HG03196 (cell line): ENCODE data around the gene ANO10.
"Not testable (repeated sequence)": the region's sequence is repeated elsewhere in the genome, so short reads cannot be mapped to it uniquely, and the experiment has no call there.

ENCODE experiments used
- ATAC-seq: cut with Tn5 transposase; IDR thresholded peaks from one replicate; pipeline ENCODE4 v1.9.1; 2021; ENCODE audit not compliant: unreplicated experiment

Gene ANO10

DNA sequence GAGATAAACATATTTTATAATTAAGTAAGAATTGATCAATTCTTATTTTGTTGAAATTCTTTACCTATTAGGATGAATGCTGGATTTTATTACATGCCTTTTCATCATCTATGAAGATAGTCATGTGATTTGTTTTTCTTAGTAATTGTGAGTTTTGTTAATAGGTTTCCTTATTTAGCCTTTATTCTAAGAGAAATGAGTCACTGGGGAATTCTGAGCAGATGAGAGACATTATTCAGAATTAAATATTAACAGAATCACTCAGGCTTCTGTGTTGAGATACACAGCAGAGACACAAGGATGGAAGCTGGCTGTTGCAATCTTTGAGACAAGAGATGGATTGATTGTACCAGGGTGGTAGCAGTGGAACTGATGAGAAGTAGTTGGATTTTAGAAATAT, 7.4 kb upstream of the ANO10 start:
- peak; percentile 50 for ATAC-seq

GRCh38 chr3:43627360-43627759, 5.5 kb upstream of the ANO10 start:
- no peak for ATAC-seq

GRCh38 chr3:43624619-43625305, 3.0 kb upstream of the ANO10 start:
- ATAC-seq = no peak

- ATAC-seq = no peak
Observed at GRCh38 chr3:43620831-43621655, 768 bp downstream of the ANO10 start.

GRCh38 chr3:43619588-43619987, 2.2 kb downstream of the ANO10 start:
- ATAC-seq = no peak

- no peak for ATAC-seq
Observed at GRCh38 chr3:43618142-43618541, 3.7 kb downstream of the ANO10 start.

DNA sequence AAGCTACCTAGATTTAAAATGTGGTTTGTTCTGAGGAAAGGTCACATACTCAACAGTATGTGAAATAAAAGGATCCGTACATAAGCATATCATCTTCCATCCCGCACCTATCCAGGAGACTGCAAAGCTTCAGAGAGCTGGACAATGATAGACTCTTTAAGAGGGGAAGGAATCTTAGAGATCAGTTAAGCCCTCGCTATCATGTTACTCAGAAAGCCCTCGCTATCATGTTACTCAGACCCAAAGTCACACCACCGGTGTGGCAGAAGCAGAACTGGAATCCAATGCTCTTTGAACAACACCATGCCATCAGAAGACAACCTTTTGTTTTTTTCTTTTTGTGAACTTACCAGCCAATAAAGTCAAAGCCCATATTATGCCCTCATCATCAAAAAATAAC, 5.8 kb downstream of the ANO10 start:
- no peak for ATAC-seq

GRCh38 chr3:43615133-43615532, 6.7 kb downstream of the ANO10 start:
- ATAC-seq = no peak

DNA sequence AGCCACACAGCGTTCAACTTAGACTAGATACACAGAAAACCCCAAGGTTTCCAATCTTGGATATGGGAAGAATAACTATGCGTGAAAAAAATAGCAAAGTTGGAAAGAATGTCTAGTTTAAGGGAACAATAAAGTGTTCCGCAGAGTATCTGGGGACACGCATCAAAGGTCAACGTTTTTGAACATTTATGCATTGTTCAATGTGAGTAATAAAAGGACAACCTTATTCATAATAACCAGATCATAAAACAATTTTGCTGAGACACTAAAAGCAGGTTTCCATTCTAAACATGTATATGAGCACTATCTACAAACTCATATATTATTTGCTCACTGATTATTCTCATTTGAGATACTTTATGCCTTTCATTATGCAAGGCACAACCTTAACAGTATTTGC, 7.8 kb downstream of the ANO10 start:
- no peak for ATAC-seq

DNA sequence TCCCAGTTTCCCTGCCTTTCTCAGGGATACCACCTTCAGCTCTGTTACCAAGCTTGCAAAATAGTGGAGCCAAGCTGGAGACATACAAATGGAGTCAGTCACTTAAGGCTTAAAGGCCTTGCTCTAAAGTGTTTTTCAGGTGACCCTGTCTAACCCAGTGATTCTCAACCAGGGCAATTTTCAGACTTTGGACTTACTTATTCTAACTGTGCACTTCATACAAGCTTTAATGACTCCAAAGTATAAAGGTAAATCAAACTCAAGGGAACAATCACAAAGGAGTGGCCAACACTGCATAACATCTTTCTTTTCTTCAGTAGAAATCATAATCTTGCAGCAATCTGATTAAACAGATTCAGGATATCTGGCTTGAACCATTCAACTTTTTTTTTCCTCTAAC, 9.4 kb downstream of the ANO10 start:
- ATAC-seq = no peak

DNA sequence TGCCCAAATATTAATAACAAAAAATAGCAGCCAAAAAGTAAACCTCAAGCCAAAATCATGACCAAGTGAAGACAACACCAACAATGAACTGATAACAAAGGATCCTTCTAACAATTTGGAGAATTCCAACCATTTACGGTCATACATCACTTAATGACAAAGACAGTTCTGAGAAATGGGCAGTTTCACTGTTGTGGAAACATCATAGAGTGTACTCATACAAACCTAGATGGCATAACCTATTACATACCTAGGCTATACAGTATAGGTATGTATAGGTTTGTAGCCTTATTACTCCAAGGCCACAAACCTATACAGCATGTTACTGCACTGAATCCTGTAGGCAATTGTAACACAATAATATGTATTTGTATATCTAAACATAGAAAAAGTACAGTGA, 12.4 kb downstream of the ANO10 start:
- ATAC-seq = no peak

DNA sequence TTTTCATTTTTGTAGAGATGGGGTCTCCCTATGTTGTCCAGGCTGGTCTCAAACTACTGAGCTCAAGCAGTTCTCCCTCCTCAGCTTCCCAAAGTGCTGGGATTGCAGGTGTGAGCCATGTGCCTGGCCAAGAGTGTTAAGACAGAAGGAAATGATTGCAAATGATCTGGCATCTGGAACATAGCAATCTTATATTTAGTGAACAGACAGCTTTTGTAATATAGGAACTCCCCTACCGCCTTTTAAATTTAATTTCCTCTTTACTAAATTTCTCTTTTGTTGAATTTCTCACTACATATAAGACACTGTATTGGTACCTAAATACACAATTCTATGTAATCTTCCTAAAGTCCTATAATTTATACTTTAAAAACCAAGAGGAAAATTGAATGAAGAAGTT, 13.1 kb downstream of the ANO10 start:
- no peak for ATAC-seq

DNA sequence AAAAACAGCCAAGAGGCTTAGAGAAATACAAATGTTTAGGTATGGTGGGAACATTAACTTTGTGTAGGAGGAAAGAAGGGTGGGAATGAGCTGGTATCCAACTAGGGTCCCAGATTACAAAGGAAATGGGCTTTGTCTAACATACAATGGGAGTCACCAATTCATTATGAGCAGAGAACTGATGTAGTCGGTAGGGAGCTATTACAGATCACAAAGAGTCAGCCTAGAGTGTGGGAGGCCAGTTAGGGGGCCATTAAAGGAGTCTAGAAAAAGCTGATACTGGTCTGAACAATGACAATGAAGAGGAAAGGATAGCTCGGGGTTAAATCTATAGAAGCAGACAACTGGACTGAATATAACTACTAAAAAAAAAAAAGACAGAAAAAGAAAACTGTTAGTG, 15.5 kb downstream of the ANO10 start:
- ATAC-seq = no peak

DNA sequence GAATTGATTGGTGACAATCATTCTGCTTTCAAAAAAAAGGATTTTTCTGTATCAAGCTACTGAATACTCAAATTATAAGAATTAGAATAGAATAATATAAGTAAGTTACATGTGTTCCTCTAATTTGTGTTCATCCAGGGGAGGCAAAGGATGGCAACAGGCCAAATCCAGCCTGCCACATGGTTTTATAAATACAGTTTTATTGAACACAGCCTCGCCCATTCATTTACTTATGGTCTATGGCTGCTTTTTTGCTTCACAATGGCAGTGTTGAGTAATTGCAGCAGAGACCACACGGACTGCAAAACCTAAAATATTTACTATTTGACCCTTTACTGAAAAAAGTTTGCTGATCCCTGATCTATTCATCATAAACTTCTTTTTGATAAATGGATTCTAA, 21.9 kb downstream of the ANO10 start:
- ATAC-seq = not testable (repeated sequence)

DNA sequence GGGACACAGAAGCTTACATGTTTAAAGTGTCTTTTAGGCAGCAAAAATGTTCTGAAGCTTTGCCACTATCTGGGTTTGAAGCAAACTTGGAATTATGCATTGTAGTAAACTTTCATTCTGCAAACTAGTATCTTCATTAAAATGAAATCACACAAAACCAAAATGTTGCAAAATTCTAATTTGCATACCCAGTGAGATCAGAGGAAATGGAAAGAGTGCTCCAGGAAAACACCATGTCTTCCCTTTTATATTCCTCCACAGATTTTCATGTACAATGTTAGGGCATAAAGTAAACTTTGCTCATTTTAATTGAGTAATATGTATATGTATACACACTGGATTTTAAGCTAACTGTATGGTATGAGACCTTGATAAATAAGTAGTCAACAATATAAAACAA, 23.9 kb downstream of the ANO10 start:
- ATAC-seq = no peak

DNA sequence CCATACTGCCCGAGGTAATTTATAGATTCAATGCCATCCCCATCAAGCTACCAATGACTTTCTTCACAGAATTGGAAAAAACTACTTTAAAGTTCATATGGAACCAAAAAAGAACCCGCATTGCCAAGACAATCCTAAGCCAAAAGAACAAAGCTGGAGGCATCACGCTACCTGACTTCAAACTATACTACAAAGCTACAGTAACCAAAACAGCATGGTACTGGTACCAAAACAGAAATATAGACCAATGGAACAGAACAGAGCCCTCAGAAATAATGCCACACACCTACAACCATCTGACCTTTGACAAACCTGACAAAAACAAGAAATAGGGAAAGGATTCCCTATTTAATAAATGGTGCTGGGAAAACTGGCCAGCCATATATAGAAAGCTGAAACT, 25.6 kb downstream of the ANO10 start:
- not testable (repeated sequence) for ATAC-seq

GRCh38 chr3:43595280-43595679, 26.5 kb downstream of the ANO10 start:
- ATAC-seq = not testable (repeated sequence)

DNA sequence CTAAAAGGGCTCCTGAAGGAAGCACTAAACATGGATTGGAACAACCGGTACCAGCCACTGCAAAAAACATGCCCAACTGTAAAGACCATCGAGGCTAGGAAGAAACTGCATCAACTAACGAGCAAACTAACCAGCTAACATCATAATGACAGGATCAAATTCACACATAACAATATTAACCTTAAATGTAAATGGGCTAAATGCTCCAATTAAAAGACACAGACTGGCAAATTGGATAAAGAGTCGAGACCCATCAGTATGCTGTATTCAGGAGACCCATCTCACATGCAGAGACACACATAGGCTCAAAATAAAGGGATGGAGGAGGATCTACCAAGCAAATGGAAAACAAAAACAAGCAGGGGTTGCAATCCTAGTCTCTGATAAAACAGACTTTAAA, 28.2 kb downstream of the ANO10 start:
- ATAC-seq = not testable (repeated sequence)

- not testable (repeated sequence) for ATAC-seq
Observed at GRCh38 chr3:43591866-43592265, 29.9 kb downstream of the ANO10 start.

- ATAC-seq = no peak
Observed at GRCh38 chr3:43587303-43587702, 34.5 kb downstream of the ANO10 start.

GRCh38 chr3:43584043-43584826, 37.6 kb downstream of the ANO10 start:
- ATAC-seq = no peak

GRCh38 chr3:43583481-43583880, 38.3 kb downstream of the ANO10 start:
- ATAC-seq = no peak
